GM18907 (cell line): Measurements from ENCODE around the gene ITGB6.
"Not testable (repeated sequence)": the region's sequence is repeated elsewhere in the genome, so short reads cannot be mapped to it uniquely, and the experiment has no call there.

Experiments
- ATAC-seq: cut with Tn5 transposase; IDR thresholded peaks from one replicate; pipeline ENCODE4 v1.9.1; 2021; ENCODE audit warnings: mild to moderate bottlenecking, moderate library complexity; ENCODE audit not compliant: unreplicated experiment

Gene ITGB6

GRCh38 chr2:160141419-160141818 is 58.7 kb downstream of the ITGB6 start:
- no peak for ATAC-seq

GRCh38 chr2:160140471-160140870 is 59.6 kb downstream of the ITGB6 start:
- no peak for ATAC-seq

- ATAC-seq = no peak
Measured at GRCh38 chr2:160139991-160140390, 60.1 kb downstream of the ITGB6 start.

- ATAC-seq = no peak
Measured at GRCh38 chr2:160139350-160139749, 60.7 kb downstream of the ITGB6 start.

- ATAC-seq = no peak
Measured at GRCh38 chr2:160138406-160138805, 61.7 kb downstream of the ITGB6 start.

- no peak for ATAC-seq
Measured at GRCh38 chr2:160137464-160137863, 62.6 kb downstream of the ITGB6 start.

- ATAC-seq = no peak
Measured at GRCh38 chr2:160132761-160133160, 67.3 kb downstream of the ITGB6 start.

- no peak for ATAC-seq
Measured at GRCh38 chr2:160126756-160127155, 73.3 kb downstream of the ITGB6 start.

- ATAC-seq = no peak
Measured at GRCh38 chr2:160126315-160126714, 73.8 kb downstream of the ITGB6 start.

GRCh38 chr2:160125828-160126227 is 74.2 kb downstream of the ITGB6 start:
- no peak for ATAC-seq

GRCh38 chr2:160125366-160125765 is 74.7 kb downstream of the ITGB6 start:
- ATAC-seq = no peak

- no peak for ATAC-seq
Measured at GRCh38 chr2:160124571-160124970, 75.5 kb downstream of the ITGB6 start.

- not testable (repeated sequence) for ATAC-seq
Measured at GRCh38 chr2:160114721-160115120, 85.4 kb downstream of the ITGB6 start.

- ATAC-seq = no peak
Measured at GRCh38 chr2:160114020-160114419, 86.1 kb downstream of the ITGB6 start.

- ATAC-seq = peak; percentile 69
Measured at GRCh38 chr2:160111951-160112798, 87.9 kb downstream of the ITGB6 start.

GRCh38 chr2:160110674-160111239 is 89.3 kb downstream of the ITGB6 start:
- ATAC-seq = no peak

GRCh38 chr2:160109939-160110673 is 90.0 kb downstream of the ITGB6 start:
- peak; percentile 84 for ATAC-seq

GRCh38 chr2:160109243-160109642 is 90.8 kb downstream of the ITGB6 start:
- no peak for ATAC-seq

GRCh38 chr2:160108646-160109045 is 91.4 kb downstream of the ITGB6 start:
- ATAC-seq = no peak

- no peak for ATAC-seq
Measured at GRCh38 chr2:160105366-160105765, 94.7 kb downstream of the ITGB6 start.

GRCh38 chr2:160104115-160104514 is 96.0 kb downstream of the ITGB6 start:
- ATAC-seq = no peak

GRCh38 chr2:160097326-160097725 is 102.7 kb downstream of the ITGB6 start:
- ATAC-seq = no peak
